ENCODE data around the gene SFRP2.

DNA sequence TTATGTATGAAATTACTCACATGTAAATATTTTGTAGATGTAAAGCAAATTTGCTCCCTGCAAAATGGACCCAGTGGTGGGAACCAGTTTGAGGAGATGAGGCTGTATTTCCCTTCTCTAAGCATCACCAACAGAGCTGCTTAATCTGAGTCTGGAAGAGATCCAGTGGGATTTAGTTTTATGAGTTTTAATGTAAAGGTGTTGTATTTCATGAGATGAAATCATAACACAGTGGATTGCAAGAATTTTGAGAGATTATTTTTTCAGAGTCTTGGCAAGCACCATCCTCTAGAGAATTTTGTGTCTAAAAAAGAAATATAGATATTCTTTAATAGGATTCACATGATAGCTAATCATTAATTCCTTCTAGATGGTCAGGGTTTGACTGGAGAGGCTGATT is 35.6 kb upstream of the SFRP2 start:
- TF ChIP-seq, protein P1, sequence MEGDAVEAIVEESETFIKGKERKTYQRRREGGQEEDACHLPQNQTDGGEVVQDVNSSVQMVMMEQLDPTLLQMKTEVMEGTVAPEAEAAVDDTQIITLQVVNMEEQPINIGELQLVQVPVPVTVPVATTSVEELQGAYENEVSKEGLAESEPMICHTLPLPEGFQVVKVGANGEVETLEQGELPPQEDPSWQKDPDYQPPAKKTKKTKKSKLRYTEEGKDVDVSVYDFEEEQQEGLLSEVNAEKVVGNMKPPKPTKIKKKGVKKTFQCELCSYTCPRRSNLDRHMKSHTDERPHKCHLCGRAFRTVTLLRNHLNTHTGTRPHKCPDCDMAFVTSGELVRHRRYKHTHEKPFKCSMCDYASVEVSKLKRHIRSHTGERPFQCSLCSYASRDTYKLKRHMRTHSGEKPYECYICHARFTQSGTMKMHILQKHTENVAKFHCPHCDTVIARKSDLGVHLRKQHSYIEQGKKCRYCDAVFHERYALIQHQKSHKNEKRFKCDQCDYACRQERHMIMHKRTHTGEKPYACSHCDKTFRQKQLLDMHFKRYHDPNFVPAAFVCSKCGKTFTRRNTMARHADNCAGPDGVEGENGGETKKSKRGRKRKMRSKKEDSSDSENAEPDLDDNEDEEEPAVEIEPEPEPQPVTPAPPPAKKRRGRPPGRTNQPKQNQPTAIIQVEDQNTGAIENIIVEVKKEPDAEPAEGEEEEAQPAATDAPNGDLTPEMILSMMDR (conservative IDR thresholded peaks at IDR 0.05) = no peak
- no peak for TF ChIP-seq ZFX (IDR thresholded peaks at IDR 0.05)
